Measurements from ENCODE around the gene TGFBR2.

Gene TGFBR2

GRCh38 chr3:30676424-30677346, 70.3 kb downstream of the TGFBR2 start:
- no peak for DNase-seq

GRCh38 chr3:30677347-30677685, 70.9 kb downstream of the TGFBR2 start:
- DNase-seq: no peak

- DNase-seq: no peak
These were observed 72.6 kb downstream of the TGFBR2 start for GRCh38 chr3:30679045-30679444.

- DNase-seq: no peak
These were observed 74.6 kb downstream of the TGFBR2 start for GRCh38 chr3:30680789-30681648.

GRCh38 chr3:30681649-30682211, 75.3 kb downstream of the TGFBR2 start:
- no peak for DNase-seq

GRCh38 chr3:30682434-30683155, 76.2 kb downstream of the TGFBR2 start:
- no peak for DNase-seq

- no peak for DNase-seq
These were observed 77.4 kb downstream of the TGFBR2 start for GRCh38 chr3:30683769-30684168.

GRCh38 chr3:30684356-30684755, 78.0 kb downstream of the TGFBR2 start:
- no peak for DNase-seq

GRCh38 chr3:30685267-30685667, 78.9 kb downstream of the TGFBR2 start:
- DNase-seq: no peak

- DNase-seq: no peak
These were observed 79.8 kb downstream of the TGFBR2 start for GRCh38 chr3:30686176-30686575.

- DNase-seq: no peak
These were observed 80.4 kb downstream of the TGFBR2 start for GRCh38 chr3:30686799-30687198.

GRCh38 chr3:30687930-30688570, 81.6 kb downstream of the TGFBR2 start:
- no peak for DNase-seq

GRCh38 chr3:30688776-30689641, 82.6 kb downstream of the TGFBR2 start:
- no peak for DNase-seq

GRCh38 chr3:30690199-30690598, 83.8 kb downstream of the TGFBR2 start:
- no peak for DNase-seq

- peak; percentile 19 for DNase-seq
These were observed 85.0 kb downstream of the TGFBR2 start for GRCh38 chr3:30691249-30691880.

- no peak for DNase-seq
These were observed 85.5 kb downstream of the TGFBR2 start for GRCh38 chr3:30691944-30692343.

GRCh38 chr3:30692498-30693130, 86.2 kb downstream of the TGFBR2 start:
- no peak for DNase-seq

- peak; percentile 12 for DNase-seq
These were observed 87.2 kb downstream of the TGFBR2 start for GRCh38 chr3:30693470-30694120.

- DNase-seq: no peak
These were observed 87.7 kb downstream of the TGFBR2 start for GRCh38 chr3:30694148-30694547.

- no peak for DNase-seq
These were observed 88.3 kb downstream of the TGFBR2 start for GRCh38 chr3:30694668-30695067.
